Measurements from ENCODE around the gene TPSD1.

GRCh38 chr16:1206326-1206725 is 49.5 kb upstream of the TPSD1 start:
- TF ChIP-seq CTCF (IDR thresholded peaks at IDR 0.05 in 2 of 3, conservative IDR thresholded peaks at IDR 0.05 in 1 of 3; ENCODE audit: insufficient read depth in 2 of 3, low read depth in 1 of 3, low read length in 3 of 3) (0 out of 6 replicates have a peak, but pooled peaks of 1 of the 3 experiments have one; percentile 18), CREB1 (IDR thresholded peaks at IDR 0.05) (no peak), CREB1 (CRISPR knock-in tag; IDR thresholded peaks at IDR 0.05) (no peak)
